ENCODE measurements around the gene TNRC6C. TPM values are rescaled to one million over a fixed set of nuclear protein-coding genes. Genes with fewer than 3 reads are reported as not detected.
"Not testable (repeated sequence)": the region's sequence is repeated elsewhere in the genome, so short reads cannot be mapped to it uniquely, and the experiment has no call there.

TNRC6C gene
- total and polyA plus RNA-seq, 5 donors, result 8.6 to 32.8 (median 24.4) TPM

GRCh38 chr17:77930780-77931768 is 27.4 kb upstream of the TNRC6C start:
- ATAC-seq (peak; percentile 15 to 27), DNase-seq (no peak)
- H3K4me3 ChIP-seq (ENCODE audit: low read length), result no peak overlapping the region
- 54% methylated on average over 24 of the region's 24 CpGs for WGBS
- H3K27ac ChIP-seq (ENCODE audit: low read length), result no peak overlapping the region
- intact Hi-C loops (cut with DNase I), result no loop called here
- no peaks in the 10 kb centered on the region for H3K27me3 ChIP-seq (ENCODE audit: control insufficient read depth, insufficient read depth)
- no peaks in the 10 kb centered on the region for H3K4me1 ChIP-seq (ENCODE audit: control insufficient read depth, insufficient read depth, low read length)
- H3K9me3 ChIP-seq (ENCODE audit: control insufficient read depth, low read length), result no peaks in the 10 kb centered on the region

- no peak for DNase-seq
- no peaks in the 10 kb centered on the region for H3K27me3 ChIP-seq (ENCODE audit: control insufficient read depth, insufficient read depth)
- no peak for ATAC-seq
- no peak overlapping the region for H3K4me3 ChIP-seq (ENCODE audit: low read length)
- intact Hi-C loops (cut with DNase I), result no loop called here
- no peaks in the 10 kb centered on the region for H3K4me1 ChIP-seq (ENCODE audit: control insufficient read depth, insufficient read depth, low read length)
- H3K27ac ChIP-seq (ENCODE audit: low read length), result no peak overlapping the region
- WGBS, result 82% methylated on average over 6 of the region's 6 CpGs
- H3K9me3 ChIP-seq (ENCODE audit: control insufficient read depth, low read length), result no peaks in the 10 kb centered on the region
Observed at GRCh38 chr17:77933777-77934398, 24.6 kb upstream of the TNRC6C start.

GRCh38 chr17:77935121-77935571 is 23.4 kb upstream of the TNRC6C start:
- no peaks in the 10 kb centered on the region for H3K4me1 ChIP-seq (ENCODE audit: control insufficient read depth, insufficient read depth, low read length)
- H3K4me3 ChIP-seq (ENCODE audit: low read length), result no peak overlapping the region
- intact Hi-C loops (cut with DNase I), result no loop called here
- no peak for DNase-seq
- no peaks in the 10 kb centered on the region for H3K27me3 ChIP-seq (ENCODE audit: control insufficient read depth, insufficient read depth)
- ATAC-seq, result no peak
- WGBS, result 62% methylated on average over 11 of the region's 11 CpGs
- no peaks in the 10 kb centered on the region for H3K9me3 ChIP-seq (ENCODE audit: control insufficient read depth, low read length)
- no peak overlapping the region for H3K27ac ChIP-seq (ENCODE audit: low read length)

- H3K9me3 ChIP-seq (ENCODE audit: control insufficient read depth, low read length); H3K4me3 ChIP-seq (ENCODE audit: low read length); H3K4me1 ChIP-seq (ENCODE audit: control insufficient read depth, insufficient read depth, low read length); intact Hi-C loops (cut with DNase I); ATAC-seq; H3K27ac ChIP-seq (ENCODE audit: low read length); DNase-seq; H3K27me3 ChIP-seq (ENCODE audit: control insufficient read depth, insufficient read depth): not testable (repeated sequence)
- 43% methylated on average over 6 of the region's 6 CpGs for WGBS
Observed at GRCh38 chr17:77935744-77936143, 22.8 kb upstream of the TNRC6C start.

- Histone ChIP-seq H3K27me3 (ENCODE audit: control insufficient read depth, insufficient read depth) (no peaks in the 10 kb centered on the region), H3K27ac (ENCODE audit: low read length) (no peak overlapping the region), H3K4me1 (ENCODE audit: control insufficient read depth, insufficient read depth, low read length) (no peaks in the 10 kb centered on the region), H3K9me3 (ENCODE audit: control insufficient read depth, low read length) (no peaks in the 10 kb centered on the region), H3K4me3 (ENCODE audit: low read length) (no peak overlapping the region)
- 88% methylated on average over 10 of the region's 10 CpGs for WGBS
- DNase-seq (no peak), ATAC-seq (no peak)
- intact Hi-C loops (cut with DNase I), result no loop called here
Observed at GRCh38 chr17:77936881-77937280, 21.6 kb upstream of the TNRC6C start.

- Histone ChIP-seq H3K4me1 (ENCODE audit: control insufficient read depth, insufficient read depth, low read length) (peaks cover 3% of the 10 kb centered on the region), H3K27ac (ENCODE audit: low read length) (no peak overlapping the region), H3K27me3 (ENCODE audit: control insufficient read depth, insufficient read depth) (no peaks in the 10 kb centered on the region), H3K4me3 (ENCODE audit: low read length) (no peak overlapping the region), H3K9me3 (ENCODE audit: control insufficient read depth, low read length) (no peaks in the 10 kb centered on the region)
- 89% methylated on average over 7 of the region's 7 CpGs for WGBS
- DNase-seq, result no peak
- ATAC-seq, result no peak
- intact Hi-C loops (cut with DNase I), result no loop called here
Observed at GRCh38 chr17:77941004-77941403, 17.5 kb upstream of the TNRC6C start.

GRCh38 chr17:77942112-77942988 is 16.2 kb upstream of the TNRC6C start:
- WGBS, result 64% methylated on average over 11 of the region's 11 CpGs
- DNase-seq, result peak; percentile 61 to 79 (median 68)
- ATAC-seq, result peak; percentile 81 to 87

GRCh38 chr17:77943971-77944370 is 14.5 kb upstream of the TNRC6C start:
- H3K9me3 ChIP-seq (ENCODE audit: control insufficient read depth, low read length), result no peaks in the 10 kb centered on the region
- no peak for DNase-seq
- intact Hi-C loops (cut with DNase I), result no loop called here
- peaks cover 3% of the 10 kb centered on the region for H3K4me1 ChIP-seq (ENCODE audit: control insufficient read depth, insufficient read depth, low read length)
- no peaks in the 10 kb centered on the region for H3K27me3 ChIP-seq (ENCODE audit: control insufficient read depth, insufficient read depth)
- H3K4me3 ChIP-seq (ENCODE audit: low read length), result no peak overlapping the region
- 77% methylated on average over 5 of the region's 5 CpGs for WGBS
- no peak overlapping the region for H3K27ac ChIP-seq (ENCODE audit: low read length)
- no peak for ATAC-seq

More at GRCh38 chr17:77942112-77942988, 16.2 kb upstream of the TNRC6C start:
- intact Hi-C loops (cut with DNase I), result no loop called here
- Histone ChIP-seq H3K4me3 (ENCODE audit: low read length) (no peak overlapping the region), H3K9me3 (ENCODE audit: control insufficient read depth, low read length) (no peaks in the 10 kb centered on the region), H3K27ac (ENCODE audit: low read length) (peak overlapping the region; percentile 54), H3K4me1 (ENCODE audit: control insufficient read depth, insufficient read depth, low read length) (peaks cover 3% of the 10 kb centered on the region), H3K27me3 (ENCODE audit: control insufficient read depth, insufficient read depth) (no peaks in the 10 kb centered on the region)

- intact Hi-C loops (cut with DNase I), result no loop called here
- 76% methylated on average over 12 of the region's 12 CpGs for WGBS
- Histone ChIP-seq H3K4me3 (ENCODE audit: low read length) (no peak overlapping the region), H3K27me3 (ENCODE audit: control insufficient read depth, insufficient read depth) (no peaks in the 10 kb centered on the region), H3K4me1 (ENCODE audit: control insufficient read depth, insufficient read depth, low read length) (peaks cover 3% of the 10 kb centered on the region), H3K27ac (ENCODE audit: low read length) (no peak overlapping the region), H3K9me3 (ENCODE audit: control insufficient read depth, low read length) (no peaks in the 10 kb centered on the region)
- ATAC-seq (peak; percentile 38 to 50), DNase-seq (peak in 2 of 3 donors; percentile 37 to 71)
Observed at GRCh38 chr17:77944390-77945222, 13.9 kb upstream of the TNRC6C start.

All from right cardiac atrium (tissue), 5 donors.